GM23338 (cell line): ENCODE data around the gene SLC47A1.

ENCODE experiments used
- CREB1 ChIP-seq: fragments of 250-450 bp; sonication (Bioruptor Pico); IDR thresholded peaks from 2 replicates; pipeline ENCODE4 v1.5.0; 2020; ENCODE audit warnings: low read depth, mild to moderate bottlenecking, moderate library complexity
- EZH2 ChIP-seq: fragments of 200-600 bp; sonication (generic); IDR thresholded peaks from one replicate; pipeline ENCODE4 v1.8.0; 2017; ENCODE audit warnings: antibody characterized with exemption, mild to moderate bottlenecking, low read depth; ENCODE audit not compliant: unreplicated experiment
- EZH2phosphoT487 ChIP-seq: fragments of 200-600 bp; sonication (generic); IDR thresholded peaks from one replicate; pipeline ENCODE4 v1.8.1; 2018; ENCODE audit warnings: antibody characterized with exemption; ENCODE audit not compliant: unreplicated experiment
- JUNB ChIP-seq: IDR thresholded peaks from one replicate; pipeline ENCODE4 v1.6.1; 2016; ENCODE audit warnings: antibody characterized with exemption; ENCODE audit not compliant: unreplicated experiment
- POLR2AphosphoS5 ChIP-seq: IDR thresholded peaks from 2 replicates; pipeline ENCODE4 v1.6.1; 2016; ENCODE audit warnings: antibody characterized with exemption, low read depth
- REST ChIP-seq: IDR thresholded peaks from one replicate; pipeline ENCODE4 v1.6.1; 2018; ENCODE audit warnings: antibody characterized with exemption; ENCODE audit not compliant: unreplicated experiment
- STAT1 ChIP-seq: IDR thresholded peaks from one replicate; pipeline ENCODE4 v1.6.1; 2016; ENCODE audit warnings: antibody characterized with exemption; ENCODE audit not compliant: unreplicated experiment
- ZNF114 ChIP-seq: fragments of 250-450 bp; sonication (Bioruptor Pico); IDR thresholded peaks from 2 replicates; pipeline ENCODE4 v1.5.0; 2020; ENCODE audit warnings: mild to moderate bottlenecking, moderate library complexity
- ZNF331 ChIP-seq: fragments of 250-450 bp; sonication (Bioruptor Pico); IDR thresholded peaks from 2 replicates; pipeline ENCODE4 v1.5.0; 2020; ENCODE audit warnings: low read depth, mild to moderate bottlenecking, moderate library complexity
- ZNF462 ChIP-seq: fragments of 250-450 bp; sonication (Bioruptor Pico); IDR thresholded peaks from 2 replicates; pipeline ENCODE4 v1.5.0; 2020; ENCODE audit warnings: mild to moderate bottlenecking, moderate library complexity
- TF ChIP-seq, protein P1 (sequence below), 2 experiments: fragments of 200-600 bp in 1 of 2; sonication (generic) in 1 of 2; conservative IDR thresholded peaks; 2 replicates each; pipeline versions ENCODE4 v1.5.1 to v1.6.1; 2016 to 2017; ENCODE audit warnings: antibody characterized with exemption in 2 of 2, low read depth in 2 of 2, mild to moderate bottlenecking in 2 of 2, moderate library complexity in 1 of 2
- TF ChIP-seq, protein P2 (sequence below): IDR thresholded peaks from 2 replicates; pipeline ENCODE4 v1.6.1; 2016; ENCODE audit warnings: antibody characterized with exemption

- TF ChIP-seq, protein P1, sequence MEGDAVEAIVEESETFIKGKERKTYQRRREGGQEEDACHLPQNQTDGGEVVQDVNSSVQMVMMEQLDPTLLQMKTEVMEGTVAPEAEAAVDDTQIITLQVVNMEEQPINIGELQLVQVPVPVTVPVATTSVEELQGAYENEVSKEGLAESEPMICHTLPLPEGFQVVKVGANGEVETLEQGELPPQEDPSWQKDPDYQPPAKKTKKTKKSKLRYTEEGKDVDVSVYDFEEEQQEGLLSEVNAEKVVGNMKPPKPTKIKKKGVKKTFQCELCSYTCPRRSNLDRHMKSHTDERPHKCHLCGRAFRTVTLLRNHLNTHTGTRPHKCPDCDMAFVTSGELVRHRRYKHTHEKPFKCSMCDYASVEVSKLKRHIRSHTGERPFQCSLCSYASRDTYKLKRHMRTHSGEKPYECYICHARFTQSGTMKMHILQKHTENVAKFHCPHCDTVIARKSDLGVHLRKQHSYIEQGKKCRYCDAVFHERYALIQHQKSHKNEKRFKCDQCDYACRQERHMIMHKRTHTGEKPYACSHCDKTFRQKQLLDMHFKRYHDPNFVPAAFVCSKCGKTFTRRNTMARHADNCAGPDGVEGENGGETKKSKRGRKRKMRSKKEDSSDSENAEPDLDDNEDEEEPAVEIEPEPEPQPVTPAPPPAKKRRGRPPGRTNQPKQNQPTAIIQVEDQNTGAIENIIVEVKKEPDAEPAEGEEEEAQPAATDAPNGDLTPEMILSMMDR (conservative IDR thresholded peaks at IDR 0.05; ENCODE audit: low read depth in 2 of 2): no peak
- TF ChIP-seq EZH2: no peak
- no peak for TF ChIP-seq POLR2AphosphoS5
- no peak for TF ChIP-seq REST
- TF ChIP-seq EZH2phosphoT487: no peak
- TF ChIP-seq ZNF331 (CRISPR knock-in tag): no peak
- no peak for TF ChIP-seq STAT1
- no peak for TF ChIP-seq ZNF114 (CRISPR knock-in tag)
- TF ChIP-seq CREB1 (CRISPR knock-in tag): no peak
- TF ChIP-seq, protein P2, sequence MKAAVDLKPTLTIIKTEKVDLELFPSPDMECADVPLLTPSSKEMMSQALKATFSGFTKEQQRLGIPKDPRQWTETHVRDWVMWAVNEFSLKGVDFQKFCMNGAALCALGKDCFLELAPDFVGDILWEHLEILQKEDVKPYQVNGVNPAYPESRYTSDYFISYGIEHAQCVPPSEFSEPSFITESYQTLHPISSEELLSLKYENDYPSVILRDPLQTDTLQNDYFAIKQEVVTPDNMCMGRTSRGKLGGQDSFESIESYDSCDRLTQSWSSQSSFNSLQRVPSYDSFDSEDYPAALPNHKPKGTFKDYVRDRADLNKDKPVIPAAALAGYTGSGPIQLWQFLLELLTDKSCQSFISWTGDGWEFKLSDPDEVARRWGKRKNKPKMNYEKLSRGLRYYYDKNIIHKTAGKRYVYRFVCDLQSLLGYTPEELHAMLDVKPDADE: no peak
- no peak for TF ChIP-seq ZNF462
- no peak for TF ChIP-seq JUNB
Measured at GRCh38 chr17:19523690-19524089, 10.0 kb upstream of the SLC47A1 start.
